Stimulated activated naive B cell treated with anti-CD40 and anti-IgM and Interleukin-4, amounts not matched to agents 10 μg/mL and 1 μg/mL and 100 μg/mL, for 72 hours (primary cell): ENCODE data around the gene IMMP1L.

Source experiments
- ATAC-seq, 2 donors: fragments of 150-1000 bp; cut with Tn5 transposase; replicated peaks; 2 replicates each; pipeline ENCODE4 v1.10.0; 2021; ENCODE audit warnings: moderate library complexity in 1 of 2
- DNase-seq: peaks from one replicate; pipeline ENCODE4 v3.0.0; 2021
- H3K27ac Mint-ChIP-seq: one replicate; pipeline ENCODE4 v1.8.0; 2022; ENCODE audit warnings: mild to moderate bottlenecking, mixed read lengths
- H3K27me3 Mint-ChIP-seq, 2 donors: one replicate each; pipeline ENCODE4 v1.8.0; 2022; ENCODE audit warnings: mixed read lengths in 2 of 2
- H3K36me3 Mint-ChIP-seq, 2 donors: one replicate each; pipeline ENCODE4 v1.8.0; 2022; ENCODE audit warnings: mixed read lengths in 2 of 2, mild to moderate bottlenecking in 1 of 2
- H3K4me1 Mint-ChIP-seq, 2 donors: one replicate each; pipeline ENCODE4 v1.8.0; 2022; ENCODE audit warnings: mixed read lengths in 2 of 2, mild to moderate bottlenecking in 1 of 2
- H3K4me3 Mint-ChIP-seq, 2 donors: one replicate each; pipeline ENCODE4 v1.8.0; 2022; ENCODE audit warnings: mild to moderate bottlenecking in 2 of 2, mixed read lengths in 2 of 2, moderate library complexity in 1 of 2
- H3K9me3 Mint-ChIP-seq, 2 donors: one replicate each; pipeline ENCODE4 v1.8.0; 2022; ENCODE audit warnings: mixed read lengths in 2 of 2, mild to moderate bottlenecking in 1 of 2

Gene IMMP1L

GRCh38 chr11:31442086-31442485 lies 67.3 kb downstream of the IMMP1L start:
- Mint-ChIP-seq H3K27ac (no peak overlapping the region), H3K36me3 (peaks cover 4 to 9% of the 10 kb centered on the region in 2 donors), H3K4me3 (no peak overlapping the region), H3K4me1 (no peaks in the 10 kb centered on the region), H3K27me3 (no peaks in the 10 kb centered on the region), H3K9me3 (no peaks in the 10 kb centered on the region)
- no peak for ATAC-seq
- no peak for DNase-seq

- no peaks in the 10 kb centered on the region for H3K27me3 Mint-ChIP-seq
Measured at GRCh38 chr11:31441296-31441695, 68.1 kb downstream of the IMMP1L start.

GRCh38 chr11:31437742-31438435 lies 71.5 kb downstream of the IMMP1L start:
- no peak for DNase-seq
- H3K27me3 Mint-ChIP-seq, result no peaks in the 10 kb centered on the region

More at GRCh38 chr11:31441296-31441695, 68.1 kb downstream of the IMMP1L start:
- no peak for ATAC-seq
- no peak overlapping the region for H3K4me3 Mint-ChIP-seq
- no peaks in the 10 kb centered on the region for H3K9me3 Mint-ChIP-seq
- H3K27ac Mint-ChIP-seq, result no peak overlapping the region
- no peak for DNase-seq
- peaks cover 2 to 4% of the 10 kb centered on the region in 2 donors for H3K36me3 Mint-ChIP-seq
- H3K4me1 Mint-ChIP-seq, result no peaks in the 10 kb centered on the region

GRCh38 chr11:31433851-31434250 lies 75.6 kb downstream of the IMMP1L start:
- Mint-ChIP-seq H3K4me1 (no peaks in the 10 kb centered on the region), H3K27ac (no peak overlapping the region), H3K36me3 (peaks cover 5 to 9% of the 10 kb centered on the region in 2 donors), H3K27me3 (no peaks in the 10 kb centered on the region), H3K4me3 (no peak overlapping the region), H3K9me3 (no peaks in the 10 kb centered on the region)
- no peak for ATAC-seq
- no peak for DNase-seq

More at GRCh38 chr11:31437742-31438435, 71.5 kb downstream of the IMMP1L start:
- Mint-ChIP-seq H3K4me1 (no peaks in the 10 kb centered on the region), H3K36me3 (no peaks in the 10 kb centered on the region), H3K9me3 (no peaks in the 10 kb centered on the region), H3K27ac (no peak overlapping the region), H3K4me3 (no peak overlapping the region)
- no peak for ATAC-seq

GRCh38 chr11:31424652-31425051 lies 84.8 kb downstream of the IMMP1L start:
- Mint-ChIP-seq H3K36me3 (peaks cover 8 to 24% of the 10 kb centered on the region in 2 donors), H3K9me3 (no peaks in the 10 kb centered on the region), H3K4me1 (no peaks in the 10 kb centered on the region), H3K27ac (no peak overlapping the region), H3K27me3 (no peaks in the 10 kb centered on the region), H3K4me3 (no peak overlapping the region)
- ATAC-seq (no peak), DNase-seq (no peak)

GRCh38 chr11:31422703-31423102 lies 86.7 kb downstream of the IMMP1L start:
- H3K9me3 Mint-ChIP-seq, result no peaks in the 10 kb centered on the region
- H3K27me3 Mint-ChIP-seq, result no peaks in the 10 kb centered on the region
- no peak for ATAC-seq
- no peaks in the 10 kb centered on the region for H3K4me1 Mint-ChIP-seq
- no peak for DNase-seq
- no peak overlapping the region for H3K4me3 Mint-ChIP-seq
- peaks cover 6 to 21% of the 10 kb centered on the region in 2 donors for H3K36me3 Mint-ChIP-seq
- H3K27ac Mint-ChIP-seq, result no peak overlapping the region

- H3K9me3 Mint-ChIP-seq, result no peaks in the 10 kb centered on the region
Measured at GRCh38 chr11:31421820-31422219, 87.6 kb downstream of the IMMP1L start.

GRCh38 chr11:31419669-31420068 lies 89.8 kb downstream of the IMMP1L start:
- Mint-ChIP-seq H3K27me3 (no peaks in the 10 kb centered on the region), H3K27ac (no peak overlapping the region), H3K9me3 (no peaks in the 10 kb centered on the region), H3K4me3 (no peak overlapping the region), H3K36me3 (peaks cover 8 to 23% of the 10 kb centered on the region in 2 donors), H3K4me1 (no peaks in the 10 kb centered on the region)
- ATAC-seq (no peak), DNase-seq (no peak)

More at GRCh38 chr11:31421820-31422219, 87.6 kb downstream of the IMMP1L start:
- H3K27me3 Mint-ChIP-seq, result no peaks in the 10 kb centered on the region
- no peak for ATAC-seq
- DNase-seq, result no peak
- H3K4me1 Mint-ChIP-seq, result no peaks in the 10 kb centered on the region
- H3K27ac Mint-ChIP-seq, result no peak overlapping the region
- H3K36me3 Mint-ChIP-seq, result peaks cover 2 to 17% of the 10 kb centered on the region in 2 donors
- no peak overlapping the region for H3K4me3 Mint-ChIP-seq

- Mint-ChIP-seq H3K36me3 (peaks cover 8 to 27% of the 10 kb centered on the region in 2 donors), H3K9me3 (no peaks in the 10 kb centered on the region), H3K27me3 (no peaks in the 10 kb centered on the region), H3K4me3 (no peak overlapping the region), H3K4me1 (no peaks in the 10 kb centered on the region), H3K27ac (no peak overlapping the region)
- DNase-seq (no peak), ATAC-seq (no peak)
Measured at GRCh38 chr11:31419138-31419537, 90.3 kb downstream of the IMMP1L start.

- no peaks in the 10 kb centered on the region for H3K4me1 Mint-ChIP-seq
- H3K27me3 Mint-ChIP-seq, result no peaks in the 10 kb centered on the region
- no peaks in the 10 kb centered on the region for H3K9me3 Mint-ChIP-seq
- H3K27ac Mint-ChIP-seq, result no peak overlapping the region
- ATAC-seq (no peak), DNase-seq (no peak)
- no peak overlapping the region for H3K4me3 Mint-ChIP-seq
- peaks cover 8 to 27% of the 10 kb centered on the region in 2 donors for H3K36me3 Mint-ChIP-seq
Measured at GRCh38 chr11:31417816-31418215, 91.6 kb downstream of the IMMP1L start.

GRCh38 chr11:31417357-31417756 lies 92.1 kb downstream of the IMMP1L start:
- peaks cover 8 to 27% of the 10 kb centered on the region in 2 donors for H3K36me3 Mint-ChIP-seq
- H3K27me3 Mint-ChIP-seq, result no peaks in the 10 kb centered on the region
- DNase-seq (no peak), ATAC-seq (no peak)
- H3K4me1 Mint-ChIP-seq, result no peaks in the 10 kb centered on the region
- no peaks in the 10 kb centered on the region for H3K9me3 Mint-ChIP-seq
- no peak overlapping the region for H3K4me3 Mint-ChIP-seq
- no peak overlapping the region for H3K27ac Mint-ChIP-seq

- Mint-ChIP-seq H3K9me3 (peaks cover 0 to 5% of the 10 kb centered on the region in 2 donors), H3K4me3 (no peak overlapping the region), H3K36me3 (peaks cover 14 to 36% of the 10 kb centered on the region in 2 donors), H3K27me3 (no peaks in the 10 kb centered on the region), H3K4me1 (no peaks in the 10 kb centered on the region), H3K27ac (no peak overlapping the region)
- DNase-seq, result no peak
- no peak for ATAC-seq
Measured at GRCh38 chr11:31415435-31415834, 94.0 kb downstream of the IMMP1L start.

GRCh38 chr11:31414338-31414737 lies 95.1 kb downstream of the IMMP1L start:
- Mint-ChIP-seq H3K36me3 (peaks cover 14 to 31% of the 10 kb centered on the region in 2 donors), H3K27ac (no peak overlapping the region), H3K4me3 (no peak overlapping the region), H3K27me3 (no peaks in the 10 kb centered on the region), H3K4me1 (no peaks in the 10 kb centered on the region), H3K9me3 (peaks cover 0 to 5% of the 10 kb centered on the region in 2 donors)
- no peak for DNase-seq
- no peak for ATAC-seq

- peaks cover 16 to 31% of the 10 kb centered on the region in 2 donors for H3K36me3 Mint-ChIP-seq
- DNase-seq (no peak), ATAC-seq (no peak)
- no peaks in the 10 kb centered on the region for H3K4me1 Mint-ChIP-seq
- H3K4me3 Mint-ChIP-seq, result no peak overlapping the region
- H3K27me3 Mint-ChIP-seq, result no peaks in the 10 kb centered on the region
- peaks cover 0 to 5% of the 10 kb centered on the region in 2 donors for H3K9me3 Mint-ChIP-seq
- no peak overlapping the region for H3K27ac Mint-ChIP-seq
Measured at GRCh38 chr11:31412946-31413345, 96.5 kb downstream of the IMMP1L start.

- no peak for ATAC-seq
- no peak overlapping the region for H3K27ac Mint-ChIP-seq
- no peak for DNase-seq
- H3K36me3 Mint-ChIP-seq, result peaks cover 15 to 22% of the 10 kb centered on the region in 2 donors
- no peak overlapping the region for H3K4me3 Mint-ChIP-seq
- peaks cover 0 to 5% of the 10 kb centered on the region in 2 donors for H3K9me3 Mint-ChIP-seq
- H3K27me3 Mint-ChIP-seq, result no peaks in the 10 kb centered on the region
- peaks cover 0 to 1% of the 10 kb centered on the region in 2 donors for H3K4me1 Mint-ChIP-seq
Measured at GRCh38 chr11:31408201-31408600, 101.2 kb downstream of the IMMP1L start.
